Body of pancreas (tissue), 4 donors: ENCODE data around the gene CCL18. TPM values are rescaled to one million over a fixed set of nuclear protein-coding genes. Genes with fewer than 3 reads are reported as not detected.

Experiments used
- ATAC-seq: fragments of 150-250 bp; one replicate; pipeline ENCODE4 v1.9.1; 2016
- DNase-seq, 4 donors: peaks; one replicate each; pipeline ENCODE4 v3.0.0-alpha.2; 2019
- H3K27ac ChIP-seq, 4 donors: fragments of 200-600 bp; sonication (generic); 1 replicate in 3 of 4; 2 replicates in 1 of 4; pipeline versions ENCODE4 v1.5.1 to v1.6.1; 2016 to 2019; ENCODE audit warnings: mild to moderate bottlenecking in 1 of 4, mixed read lengths in 1 of 4, moderate library complexity in 1 of 4
- H3K27me3 ChIP-seq, 2 donors: fragments of 200-600 bp; sonication (generic); one replicate each; pipeline ENCODE4 v1.6.0; 2016; ENCODE audit warnings: mild to moderate bottlenecking in 1 of 2
- H3K36me3 ChIP-seq, 2 donors: fragments of 200-600 bp; sonication (generic); replicated peaks in 1 of 2; 2 replicates each; pipeline ENCODE4 v1.5.1; 2016; ENCODE audit warnings: low read depth in 2 of 2; ENCODE audit not compliant: insufficient read depth in 1 of 2
- H3K4me1 ChIP-seq: fragments of 200-600 bp; sonication (generic); one replicate; pipeline ENCODE4 v1.6.0; 2016
- H3K4me3 ChIP-seq, 2 donors: fragments of 200-600 bp; sonication (generic); 1 replicate in 1 of 2; 2 replicates in 1 of 2; pipeline ENCODE4 v1.5.1; 2016 to 2019
- H3K9me3 ChIP-seq, 3 donors: fragments of 200-600 bp; sonication (generic); 1 replicate in 2 of 3; 2 replicates in 1 of 3; pipeline ENCODE4 v1.5.1; 2016
- CTCF ChIP-seq, 7 experiments: fragments of 450-650 bp in 4 of 7; fragments of 200-600 bp in 3 of 7; sonication (generic) in 3 of 7; IDR thresholded peaks; one replicate each; pipeline ENCODE4 v1.5.1; 2016 to 2019; ENCODE audit warnings: antibody characterized with exemption in 7 of 7
- POLR2A ChIP-seq, 3 donors: fragments of 450-650 bp; IDR thresholded peaks; one replicate each; pipeline ENCODE4 v1.6.1; 2016; ENCODE audit warnings: antibody characterized with exemption in 3 of 3, mild to moderate bottlenecking in 2 of 3
- WGBS, 2 donors: methylation state at CpG; one replicate each; pipeline ENCODE4 v1.1.5; 2017; 5-methylcytosine and 5-hydroxymethylcytosine counted together
- intact Hi-C: fragments of 100-400 bp; cut with DNase I; formaldehyde crosslinking; loops from one replicate; pipeline ENCODE4 v1.15.1; 2023
- total RNA-seq, 2 donors: library from RNA; depleted of rRNA; stranded (reverse); fragments of >200 nt; gene quantifications; one replicate each; pipeline ENCODE4 v1.1.0, GENCODE V29; 2016

Gene CCL18
- total RNA-seq, 2 donors from 2014 or later, result not detected

GRCh38 chr17:36019423-36019822 is 44.6 kb upstream of the CCL18 start:
- 64 to 78% methylated on average over 2 of the region's 2 CpGs for WGBS, 2 donors
- Histone ChIP-seq H3K4me3 (no peak overlapping the region), H3K27ac (no peak overlapping the region), H3K4me1 (peaks cover 8% of the 10 kb centered on the region), H3K27me3 (no peaks in the 10 kb centered on the region), H3K9me3 (no peaks in the 10 kb centered on the region), H3K36me3 (no peaks in the 10 kb centered on the region)
- DNase-seq, result no peak
- no peak for TF ChIP-seq POLR2A (IDR thresholded peaks at IDR 0.05)
- TF ChIP-seq CTCF (IDR thresholded peaks at IDR 0.05), result no peak
- no peak for ATAC-seq
- intact Hi-C loops, result no loop called here

- Histone ChIP-seq H3K36me3 (no peaks in the 10 kb centered on the region), H3K9me3 (no peaks in the 10 kb centered on the region), H3K4me1 (peaks cover 13% of the 10 kb centered on the region), H3K27me3 (no peaks in the 10 kb centered on the region), H3K27ac (peak overlapping the region in 2 of 4 donors; percentile 24 to 43), H3K4me3 (no peak overlapping the region)
- intact Hi-C loops, result no loop called here
- DNase-seq (no peak), ATAC-seq (peak; percentile 68)
- TF ChIP-seq POLR2A (IDR thresholded peaks at IDR 0.05), result no peak
- TF ChIP-seq CTCF (IDR thresholded peaks at IDR 0.05), result no peak
- WGBS, 2 donors, result 61 to 67% methylated on average over 6 of the region's 6 CpGs
Measured at GRCh38 chr17:36024106-36024869, 39.8 kb upstream of the CCL18 start.

- no peaks in the 10 kb centered on the region for H3K36me3 ChIP-seq
- intact Hi-C loops, result no loop called here
- DNase-seq, result no peak
- WGBS, 2 donors, result 40 to 54% methylated on average over 4 of the region's 4 CpGs
- no peak for ATAC-seq
- peaks cover 13% of the 10 kb centered on the region for H3K4me1 ChIP-seq
- H3K27ac ChIP-seq, result no peak overlapping the region
- no peak overlapping the region for H3K4me3 ChIP-seq
- no peak for TF ChIP-seq CTCF (IDR thresholded peaks at IDR 0.05)
- no peak for TF ChIP-seq POLR2A (IDR thresholded peaks at IDR 0.05)
- H3K27me3 ChIP-seq, result no peaks in the 10 kb centered on the region
- H3K9me3 ChIP-seq, result no peaks in the 10 kb centered on the region
Measured at GRCh38 chr17:36027761-36028160, 36.3 kb upstream of the CCL18 start.

- DNase-seq (no peak), ATAC-seq (no peak)
- no peak for TF ChIP-seq POLR2A (IDR thresholded peaks at IDR 0.05)
- TF ChIP-seq CTCF (IDR thresholded peaks at IDR 0.05), result no peak
- intact Hi-C loops, result no loop called here
- no peaks in the 10 kb centered on the region for H3K4me1 ChIP-seq
- no peak overlapping the region for H3K27ac ChIP-seq
- no peaks in the 10 kb centered on the region for H3K27me3 ChIP-seq
- 81 to 96% methylated on average over 1 of the region's 1 CpG for WGBS, 2 donors
- H3K4me3 ChIP-seq, result no peak overlapping the region
- H3K36me3 ChIP-seq, result no peaks in the 10 kb centered on the region
- no peaks in the 10 kb centered on the region for H3K9me3 ChIP-seq
Measured at GRCh38 chr17:36030956-36031355, 33.1 kb upstream of the CCL18 start.

GRCh38 chr17:36034127-36034526 is 29.9 kb upstream of the CCL18 start:
- intact Hi-C loops, result no loop called here
- DNase-seq, result no peak
- no peaks in the 10 kb centered on the region for H3K27me3 ChIP-seq
- WGBS, 2 donors, result 8 to 10% methylated on average over 3 of the region's 3 CpGs
- H3K4me3 ChIP-seq, result no peak overlapping the region
- H3K27ac ChIP-seq, result no peak overlapping the region
- H3K9me3 ChIP-seq, result no peaks in the 10 kb centered on the region
- no peaks in the 10 kb centered on the region for H3K36me3 ChIP-seq
- no peak for ATAC-seq
- TF ChIP-seq CTCF (IDR thresholded peaks at IDR 0.05) (no peak), POLR2A (IDR thresholded peaks at IDR 0.05) (no peak)
- no peaks in the 10 kb centered on the region for H3K4me1 ChIP-seq
